ENCODE data around the gene CFDP1.

DNA sequence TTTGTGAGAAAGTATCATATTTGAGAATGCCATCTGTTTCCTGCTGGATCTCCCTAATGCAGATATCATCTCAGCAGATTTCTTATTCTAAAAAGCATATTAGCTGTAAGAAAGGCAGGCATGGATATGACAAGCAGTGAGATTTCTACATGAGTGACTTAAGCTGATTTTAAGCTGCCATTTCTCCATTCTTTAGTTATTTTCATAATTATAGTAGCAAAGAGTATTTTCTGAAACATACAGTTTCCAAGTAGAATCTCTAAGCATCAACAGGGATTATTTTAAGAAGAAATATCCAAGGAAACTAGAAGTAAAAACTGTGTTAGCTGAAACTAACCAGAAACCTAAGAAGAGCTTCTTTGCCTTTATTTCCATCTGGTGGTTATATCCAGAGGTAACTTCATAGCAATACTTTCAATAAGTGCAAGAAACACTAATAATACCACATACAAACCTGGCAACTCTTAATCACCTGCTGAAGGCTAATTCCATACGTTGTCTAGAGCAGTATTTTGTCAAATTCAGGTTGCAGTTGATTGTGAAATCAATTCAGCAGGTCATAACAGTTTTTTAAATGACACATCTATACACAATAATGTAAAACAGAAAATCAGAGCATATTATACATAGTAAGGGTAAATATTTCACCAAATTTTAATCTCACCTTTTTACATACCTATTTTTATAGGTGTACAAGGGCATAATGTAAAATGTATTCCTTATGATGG, 42.2 kb downstream of the CFDP1 start:
- TF ChIP-seq, protein P1, sequence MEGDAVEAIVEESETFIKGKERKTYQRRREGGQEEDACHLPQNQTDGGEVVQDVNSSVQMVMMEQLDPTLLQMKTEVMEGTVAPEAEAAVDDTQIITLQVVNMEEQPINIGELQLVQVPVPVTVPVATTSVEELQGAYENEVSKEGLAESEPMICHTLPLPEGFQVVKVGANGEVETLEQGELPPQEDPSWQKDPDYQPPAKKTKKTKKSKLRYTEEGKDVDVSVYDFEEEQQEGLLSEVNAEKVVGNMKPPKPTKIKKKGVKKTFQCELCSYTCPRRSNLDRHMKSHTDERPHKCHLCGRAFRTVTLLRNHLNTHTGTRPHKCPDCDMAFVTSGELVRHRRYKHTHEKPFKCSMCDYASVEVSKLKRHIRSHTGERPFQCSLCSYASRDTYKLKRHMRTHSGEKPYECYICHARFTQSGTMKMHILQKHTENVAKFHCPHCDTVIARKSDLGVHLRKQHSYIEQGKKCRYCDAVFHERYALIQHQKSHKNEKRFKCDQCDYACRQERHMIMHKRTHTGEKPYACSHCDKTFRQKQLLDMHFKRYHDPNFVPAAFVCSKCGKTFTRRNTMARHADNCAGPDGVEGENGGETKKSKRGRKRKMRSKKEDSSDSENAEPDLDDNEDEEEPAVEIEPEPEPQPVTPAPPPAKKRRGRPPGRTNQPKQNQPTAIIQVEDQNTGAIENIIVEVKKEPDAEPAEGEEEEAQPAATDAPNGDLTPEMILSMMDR (conservative IDR thresholded peaks at IDR 0.05; ENCODE audit: low read depth, low read length): no peak
- no peak for TF ChIP-seq EZH2phosphoT487 (IDR thresholded peaks at IDR 0.05; ENCODE audit: borderline replicate concordance, low read length)

Measured in PC-3 (cell line).